Transverse colon (tissue), 3 donors: ENCODE results near the gene DNAJB11.

ENCODE experiments used
- CTCF ChIP-seq, 5 experiments: fragments of 200-600 bp in 3 of 5; fragments of 450-650 bp in 2 of 5; sonication (generic) in 3 of 5; IDR thresholded peaks; 1 replicate in 2 of 5; 2 replicates in 3 of 5; pipeline ENCODE4 v1.5.1; 2016 to 2017; ENCODE audit warnings: antibody characterized with exemption in 5 of 5, inconsistent platforms in 3 of 5, mild to moderate bottlenecking in 2 of 5, moderate library complexity in 1 of 5
- POLR2A ChIP-seq: fragments of 450-650 bp; IDR thresholded peaks from one replicate; pipeline ENCODE4 v1.6.1; 2016; ENCODE audit warnings: antibody characterized with exemption, mild to moderate bottlenecking, moderate library complexity

GRCh38 chr3:186540221-186540834, 30.2 kb upstream of the DNAJB11 start:
- peak; percentile 72 to 87 (median 79) for TF ChIP-seq CTCF (IDR thresholded peaks at IDR 0.05)
- TF ChIP-seq POLR2A = no peak
